MCF 10A (cell line): ENCODE data around the gene FGF21. TPM values are rescaled to one million over a fixed set of nuclear protein-coding genes. Genes with fewer than 3 reads are reported as not detected.

Experiments
- BruUV-seq: library from RNA; stranded (reverse); fragments of 400-500 nt; replicated peaks from 2 replicates; lab custom pipeline; 2021; lab: Mats Ljungman, UMichigan
- CTCF ChIA-PET: fragments of 300-600 bp; sonication (Branson Sonifier 250); formaldehyde crosslinking; extraction: SDS; loops from one replicate; lab custom pipeline; 2021; ENCODE audit warnings: antibody characterized with exemption, inconsistent platforms; lab: Yijun Ruan, JAX
- POLR2A ChIA-PET: fragments of 300-600, 350-650 bp; sonication (Branson Sonifier 250); formaldehyde crosslinking; extraction: SDS; loops from one replicate; lab custom pipeline; 2020; ENCODE audit warnings: antibody characterized with exemption, inconsistent platforms; lab: Yijun Ruan, JAX
- DNase-seq: peaks from one replicate; pipeline ENCODE4 v3.0.0-alpha.2; 2018; ENCODE audit not compliant: unreplicated experiment
- H3K27ac Mint-ChIP-seq: one replicate; pipeline ENCODE4 v1.8.0; 2022; ENCODE audit warnings: mild to moderate bottlenecking, low read depth, mixed read lengths; ENCODE audit not compliant: unreplicated experiment
- H3K27me3 Mint-ChIP-seq: one replicate; pipeline ENCODE4 v1.8.0; 2022; ENCODE audit warnings: mixed read lengths; ENCODE audit not compliant: insufficient read depth, unreplicated experiment
- H3K36me3 Mint-ChIP-seq: one replicate; pipeline ENCODE4 v1.8.0; 2022; ENCODE audit warnings: mild to moderate bottlenecking, moderate library complexity, mixed read lengths; ENCODE audit not compliant: insufficient read depth, unreplicated experiment
- H3K4me1 Mint-ChIP-seq: one replicate; pipeline ENCODE4 v1.8.0; 2022; ENCODE audit warnings: mixed read lengths; ENCODE audit not compliant: insufficient read depth, unreplicated experiment
- H3K4me3 Mint-ChIP-seq: one replicate; pipeline ENCODE4 v1.8.0; 2022; ENCODE audit warnings: mild to moderate bottlenecking, moderate library complexity, mixed read lengths; ENCODE audit not compliant: unreplicated experiment
- H3K9me3 Mint-ChIP-seq: one replicate; pipeline ENCODE4 v1.8.0; 2022; ENCODE audit warnings: mixed read lengths; ENCODE audit not compliant: unreplicated experiment
- intact Hi-C: fragments of 100-400 bp; cut with micrococcal nuclease; formaldehyde crosslinking; loops from 2 replicates; pipeline ENCODE4 v1.14.1; 2022
- total RNA-seq: library from RNA; stranded (reverse); gene quantifications from 2 replicates; pipeline ENCODE4 v1.2.3, GENCODE V29; 2022
- TF ChIP-seq, protein P1 (sequence below): fragments of 200-600 bp; IDR thresholded peaks from one replicate; pipeline ENCODE4 v1.8.0; 2022; ENCODE audit warnings: antibody characterized with exemption, mild to moderate bottlenecking; ENCODE audit not compliant: unreplicated experiment

FGF21 gene
- total RNA-seq, 1 experiment from 2014 or later: 0.93 TPM

- peaks cover 11% of the 10 kb centered on the region for H3K4me1 Mint-ChIP-seq
- CTCF ChIA-PET: interaction anchor here (0.6 kb wide), 1 partner anchor 8 kb away, joined by 3 read pairs; no protein-coding TSS in a partner anchor
- BruUV-seq: no TSS peak
- H3K27ac Mint-ChIP-seq: no peak overlapping the region
- POLR2A ChIA-PET: no interaction called here
- H3K4me3 Mint-ChIP-seq: no peak overlapping the region
- no peak for DNase-seq
- peaks cover 9% of the 10 kb centered on the region for H3K27me3 Mint-ChIP-seq
- TF ChIP-seq, protein P1, sequence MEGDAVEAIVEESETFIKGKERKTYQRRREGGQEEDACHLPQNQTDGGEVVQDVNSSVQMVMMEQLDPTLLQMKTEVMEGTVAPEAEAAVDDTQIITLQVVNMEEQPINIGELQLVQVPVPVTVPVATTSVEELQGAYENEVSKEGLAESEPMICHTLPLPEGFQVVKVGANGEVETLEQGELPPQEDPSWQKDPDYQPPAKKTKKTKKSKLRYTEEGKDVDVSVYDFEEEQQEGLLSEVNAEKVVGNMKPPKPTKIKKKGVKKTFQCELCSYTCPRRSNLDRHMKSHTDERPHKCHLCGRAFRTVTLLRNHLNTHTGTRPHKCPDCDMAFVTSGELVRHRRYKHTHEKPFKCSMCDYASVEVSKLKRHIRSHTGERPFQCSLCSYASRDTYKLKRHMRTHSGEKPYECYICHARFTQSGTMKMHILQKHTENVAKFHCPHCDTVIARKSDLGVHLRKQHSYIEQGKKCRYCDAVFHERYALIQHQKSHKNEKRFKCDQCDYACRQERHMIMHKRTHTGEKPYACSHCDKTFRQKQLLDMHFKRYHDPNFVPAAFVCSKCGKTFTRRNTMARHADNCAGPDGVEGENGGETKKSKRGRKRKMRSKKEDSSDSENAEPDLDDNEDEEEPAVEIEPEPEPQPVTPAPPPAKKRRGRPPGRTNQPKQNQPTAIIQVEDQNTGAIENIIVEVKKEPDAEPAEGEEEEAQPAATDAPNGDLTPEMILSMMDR: no peak
- H3K9me3 Mint-ChIP-seq: no peaks in the 10 kb centered on the region
- H3K36me3 Mint-ChIP-seq: peaks cover 5% of the 10 kb centered on the region
- intact Hi-C loops: no loop called here
Observed at GRCh38 chr19:48772503-48772953, 17.2 kb downstream of the FGF21 start.

DNA sequence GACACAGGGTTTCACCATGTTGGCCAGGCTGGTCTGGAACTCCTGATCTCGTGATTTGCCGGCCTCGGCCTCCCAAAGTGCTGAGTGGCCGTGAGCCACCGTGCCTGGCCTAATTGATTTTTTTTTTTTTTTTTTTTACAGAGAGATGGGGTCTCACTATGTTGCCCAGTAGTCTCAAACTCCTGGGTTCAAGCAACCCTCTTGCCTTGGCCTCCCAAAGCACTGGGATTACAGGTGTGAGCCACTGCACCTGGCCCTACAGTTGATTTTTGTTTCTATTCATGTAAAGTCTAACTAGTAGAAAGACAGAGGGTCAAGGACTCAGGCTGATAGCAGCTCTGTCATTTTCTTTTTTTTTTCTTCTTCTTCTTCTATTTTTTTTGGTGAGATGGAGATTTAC, 21.8 kb downstream of the FGF21 start:
- no peaks in the 10 kb centered on the region for H3K9me3 Mint-ChIP-seq
- no peak overlapping the region for H3K27ac Mint-ChIP-seq
- TF ChIP-seq, protein P1: no peak
- DNase-seq: no peak
- BruUV-seq: no TSS peak
- H3K36me3 Mint-ChIP-seq: peaks cover 5% of the 10 kb centered on the region
- CTCF ChIA-PET: interaction anchor here (0.6 kb wide), 1 partner anchor 184 kb away, joined by 4 read pairs; no protein-coding TSS in a partner anchor
- no peaks in the 10 kb centered on the region for H3K27me3 Mint-ChIP-seq
- H3K4me1 Mint-ChIP-seq: peaks cover 8% of the 10 kb centered on the region
- POLR2A ChIA-PET: no interaction called here
- H3K4me3 Mint-ChIP-seq: no peak overlapping the region
- intact Hi-C loops: no loop called here

DNA sequence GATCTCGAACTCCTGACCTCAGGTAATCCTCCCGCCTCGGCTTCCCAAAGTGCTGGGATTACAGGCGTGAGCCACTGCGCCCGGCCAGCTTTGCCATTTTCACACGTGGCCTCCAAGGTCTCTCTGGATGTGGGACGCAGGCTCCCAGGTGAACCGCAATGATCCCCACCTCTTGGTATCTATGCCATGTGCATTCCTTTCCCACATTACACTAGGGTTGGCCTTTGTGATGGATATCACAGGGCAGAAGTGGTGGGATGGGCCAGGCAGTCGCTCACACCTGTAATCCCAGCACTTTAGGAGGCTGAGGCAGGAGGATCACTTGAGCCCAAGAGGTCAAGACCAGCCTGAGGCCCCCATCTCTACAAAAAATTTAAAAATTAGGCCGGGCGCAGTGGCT, 22.4 kb downstream of the FGF21 start:
- intact Hi-C loops: no loop called here
- Mint-ChIP-seq H3K27me3 (no peaks in the 10 kb centered on the region), H3K27ac (no peak overlapping the region), H3K36me3 (peaks cover 5% of the 10 kb centered on the region), H3K9me3 (no peaks in the 10 kb centered on the region), H3K4me1 (peaks cover 8% of the 10 kb centered on the region), H3K4me3 (no peak overlapping the region)
- POLR2A ChIA-PET: no interaction called here
- TF ChIP-seq, protein P1: no peak
- no TSS peak for BruUV-seq
- DNase-seq: no peak
- CTCF ChIA-PET: interaction anchor here (2.0 kb wide), 1 partner anchor 10 kb away, joined by 12 read pairs; no protein-coding TSS in a partner anchor

DNA sequence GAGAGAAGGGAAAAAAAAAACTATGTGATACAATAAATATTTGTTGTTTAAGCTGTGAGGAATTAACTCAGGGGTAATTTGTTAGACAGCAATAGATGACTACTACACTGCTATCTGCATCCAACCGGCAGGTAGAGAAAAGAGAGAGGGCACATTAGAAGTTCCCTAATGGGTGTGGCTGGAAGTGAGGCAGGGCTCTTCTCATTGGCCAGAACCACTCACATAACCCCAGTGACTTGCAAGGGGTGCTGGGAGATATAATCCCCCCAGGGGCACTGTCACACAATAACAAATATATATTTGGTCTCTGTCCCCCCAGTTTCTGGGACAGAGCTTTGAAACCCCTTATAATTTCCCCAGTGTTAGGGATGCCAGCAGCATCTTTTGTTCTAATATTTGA, 24.3 kb downstream of the FGF21 start:
- CTCF ChIA-PET: interaction anchor here (0.6 to 2.0 kb wide), 5 partner anchors 8 to 894 kb away, joined by 3 to 12 read pairs (median 3); no protein-coding TSS in a partner anchor
- intact Hi-C loops: loop anchor here (10.0 kb wide), 1 partner anchor 425 kb away; no protein-coding TSS in a partner anchor
- H3K27ac Mint-ChIP-seq: no peak overlapping the region

More for the DNA sequence above, 24.3 kb downstream of the FGF21 start:
- peaks cover 8% of the 10 kb centered on the region for H3K4me1 Mint-ChIP-seq
- TF ChIP-seq, protein P1: no peak
- H3K4me3 Mint-ChIP-seq: no peak overlapping the region
- no peaks in the 10 kb centered on the region for H3K36me3 Mint-ChIP-seq
- no peak for DNase-seq
- no peaks in the 10 kb centered on the region for H3K27me3 Mint-ChIP-seq
- no peaks in the 10 kb centered on the region for H3K9me3 Mint-ChIP-seq
- no TSS peak for BruUV-seq
- POLR2A ChIA-PET: interaction anchor here (1.7 kb wide), 1 partner anchor 63 kb away, joined by 5 read pairs; no protein-coding TSS in a partner anchor
